AG04450 (cell line): Measurements from ENCODE around the gene BMPER. TPM values are rescaled to one million over a fixed set of nuclear protein-coding genes. Genes with fewer than 3 reads are reported as not detected.

Source experiments
- CTCF ChIA-PET: fragments of 300-600, 350-600 bp; formaldehyde crosslinking; extraction: SDS; loops from one replicate; lab custom pipeline; 2022; ENCODE audit warnings: antibody characterized with exemption, inconsistent platforms; lab: Charles Lee
- POLR2A ChIA-PET: fragments of 350-600 bp; formaldehyde crosslinking; extraction: SDS; loops from one replicate; lab custom pipeline; 2021; ENCODE audit warnings: antibody characterized with exemption, inconsistent platforms; lab: Yijun Ruan, JAX
- DNase-seq: peaks from one replicate; pipeline ENCODE4 v3.0.0-alpha.2; 2011; ENCODE audit warnings: low read depth, low spot score
- H3K27ac ChIP-seq: one replicate; pipeline ENCODE4 v1.5.1; 2012; ENCODE audit warnings: low read depth, low read length, control low read depth
- H3K27me3 ChIP-seq: one replicate; pipeline ENCODE4 v1.6.0; 2012; ENCODE audit warnings: low read length; ENCODE audit not compliant: control insufficient read depth, insufficient read depth
- H3K4me3 ChIP-seq: 2 replicates; pipeline ENCODE4 v1.5.1; 2011; ENCODE audit warnings: mild to moderate bottlenecking, low read depth, low read length, control low read depth
- H3K9me3 ChIP-seq: 2 replicates; pipeline ENCODE4 v1.5.1; 2012; ENCODE audit warnings: low read length; ENCODE audit not compliant: control insufficient read depth, insufficient read depth
- polyA plus RNA-seq: library from polyadenylated mRNA; depleted of rRNA; stranded (reverse); fragments of >200 nt; gene quantifications from 2 replicates; pipeline ENCODE4 v1.2.3, GENCODE V29; 2011
- TF ChIP-seq, protein P1 (sequence below): IDR thresholded peaks from 2 replicates; pipeline ENCODE4 v1.5.1; 2011; ENCODE audit warnings: low read depth, low read length, control low read depth, inconsistent platforms

BMPER gene
- polyA plus RNA-seq, 1 experiment, result 1.1 TPM

DNA sequence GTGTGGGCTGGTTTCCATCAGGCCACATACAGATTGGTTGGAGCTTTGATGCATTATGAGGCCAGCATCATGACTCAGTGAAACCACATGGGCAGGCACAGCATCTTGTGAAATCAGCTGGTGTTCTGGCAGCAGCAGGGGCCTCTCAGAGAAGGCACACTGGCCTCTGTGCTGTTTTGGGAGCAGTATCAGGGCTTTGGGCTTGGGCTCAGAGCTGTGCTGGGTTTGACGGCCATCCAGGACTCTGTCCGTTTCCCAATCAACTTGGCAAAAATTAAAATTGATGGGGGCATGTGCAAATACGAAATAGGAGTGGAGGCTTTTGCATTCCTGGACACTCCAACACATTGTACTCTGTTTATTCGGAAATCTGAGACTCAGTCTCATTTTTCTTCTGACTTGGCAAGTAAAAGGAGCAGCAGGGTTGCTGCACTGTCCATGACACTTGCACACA, 190.9 kb downstream of the BMPER start:
- TF ChIP-seq, protein P1, sequence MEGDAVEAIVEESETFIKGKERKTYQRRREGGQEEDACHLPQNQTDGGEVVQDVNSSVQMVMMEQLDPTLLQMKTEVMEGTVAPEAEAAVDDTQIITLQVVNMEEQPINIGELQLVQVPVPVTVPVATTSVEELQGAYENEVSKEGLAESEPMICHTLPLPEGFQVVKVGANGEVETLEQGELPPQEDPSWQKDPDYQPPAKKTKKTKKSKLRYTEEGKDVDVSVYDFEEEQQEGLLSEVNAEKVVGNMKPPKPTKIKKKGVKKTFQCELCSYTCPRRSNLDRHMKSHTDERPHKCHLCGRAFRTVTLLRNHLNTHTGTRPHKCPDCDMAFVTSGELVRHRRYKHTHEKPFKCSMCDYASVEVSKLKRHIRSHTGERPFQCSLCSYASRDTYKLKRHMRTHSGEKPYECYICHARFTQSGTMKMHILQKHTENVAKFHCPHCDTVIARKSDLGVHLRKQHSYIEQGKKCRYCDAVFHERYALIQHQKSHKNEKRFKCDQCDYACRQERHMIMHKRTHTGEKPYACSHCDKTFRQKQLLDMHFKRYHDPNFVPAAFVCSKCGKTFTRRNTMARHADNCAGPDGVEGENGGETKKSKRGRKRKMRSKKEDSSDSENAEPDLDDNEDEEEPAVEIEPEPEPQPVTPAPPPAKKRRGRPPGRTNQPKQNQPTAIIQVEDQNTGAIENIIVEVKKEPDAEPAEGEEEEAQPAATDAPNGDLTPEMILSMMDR, result no peak
- H3K27me3 ChIP-seq, result no peaks in the 10 kb centered on the region
- ChIA-PET POLR2A (interaction anchor here (0.9 kb wide), 1 partner anchor 25 kb away, joined by 3 read pairs; no protein-coding TSS in a partner anchor), CTCF (interaction anchor here (1.2 to 3.4 kb wide), 2 partner anchors 9 to 163 kb away, joined by 3 to 12 read pairs; no protein-coding TSS in a partner anchor)
- no peak overlapping the region for H3K4me3 ChIP-seq
- peak overlapping the region; percentile 40 for H3K27ac ChIP-seq
- DNase-seq, result peak; percentile 55
- H3K9me3 ChIP-seq, result no peaks in the 10 kb centered on the region

DNA sequence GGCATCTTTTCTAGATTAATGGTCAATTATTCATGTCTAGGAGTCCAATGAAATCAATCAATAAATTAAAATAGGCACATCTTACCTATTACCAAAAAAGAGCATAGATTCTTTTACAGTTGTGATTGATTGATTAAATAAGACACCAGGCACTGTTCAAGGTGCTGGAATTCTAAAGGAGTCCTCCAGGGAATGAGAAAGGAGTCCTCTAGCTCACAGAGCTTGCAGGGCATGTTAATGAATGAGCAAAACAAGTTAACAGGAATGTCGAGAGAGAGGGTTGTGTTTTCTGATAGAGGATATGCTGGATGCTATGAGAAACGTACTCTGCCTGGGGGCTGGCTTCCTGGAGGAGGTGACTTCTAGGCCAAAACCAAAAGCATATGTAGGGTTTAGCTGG, 191.4 kb downstream of the BMPER start:
- no peak overlapping the region for H3K27ac ChIP-seq
- TF ChIP-seq, protein P1, result no peak
- POLR2A ChIA-PET, result no interaction called here
- H3K9me3 ChIP-seq, result no peaks in the 10 kb centered on the region
- CTCF ChIA-PET, result interaction anchor here (1.2 to 3.4 kb wide), 2 partner anchors 9 to 164 kb away, joined by 3 to 12 read pairs; no protein-coding TSS in a partner anchor
- H3K4me3 ChIP-seq, result no peak overlapping the region
- DNase-seq, result no peak
- no peaks in the 10 kb centered on the region for H3K27me3 ChIP-seq

DNA sequence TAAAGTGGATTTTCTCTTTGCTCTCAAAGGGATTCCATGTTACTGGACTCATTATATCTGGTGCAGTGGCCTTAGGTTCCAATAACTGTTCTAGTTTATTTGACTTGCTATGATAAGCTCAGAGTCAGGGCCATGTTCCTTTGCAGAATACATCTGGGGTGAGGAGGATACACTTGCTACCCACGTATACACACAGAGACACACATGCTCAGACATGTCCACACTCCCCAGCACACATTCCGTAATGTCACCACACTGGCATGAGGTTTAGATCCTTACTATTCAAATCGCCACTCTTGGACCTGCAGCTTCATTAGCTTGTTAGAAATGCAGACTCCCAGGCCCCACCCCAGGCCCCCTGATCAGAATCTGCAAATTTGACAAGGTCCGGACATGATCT, 195.3 kb downstream of the BMPER start:
- Histone ChIP-seq H3K27me3 (no peaks in the 10 kb centered on the region), H3K4me3 (no peak overlapping the region), H3K9me3 (no peaks in the 10 kb centered on the region), H3K27ac (no peak overlapping the region)
- CTCF ChIA-PET, result interaction anchor here (1.0 kb wide), 1 partner anchor 168 kb away, joined by 4 read pairs; no protein-coding TSS in a partner anchor
- no peak for DNase-seq
- TF ChIP-seq, protein P1, result no peak
- POLR2A ChIA-PET, result no interaction called here

DNA sequence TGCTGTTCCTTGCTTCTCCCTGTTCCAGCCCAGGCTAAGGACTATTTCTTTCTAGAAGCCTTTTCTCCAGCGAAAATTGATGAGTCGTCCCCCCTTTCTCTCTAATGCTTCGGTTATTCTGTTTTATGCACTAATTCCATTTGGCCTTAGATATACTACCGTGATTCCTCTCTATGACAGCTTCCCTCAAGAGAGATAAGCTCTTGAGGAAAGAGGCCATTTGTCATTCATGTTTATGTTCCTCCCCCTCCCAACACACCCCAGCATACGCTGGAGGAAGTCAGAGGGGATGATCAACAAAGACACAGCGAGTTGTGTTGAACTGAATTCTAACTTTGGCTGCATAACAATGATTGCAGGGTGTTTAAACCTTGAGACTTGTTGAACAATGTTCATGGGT, 198.8 kb downstream of the BMPER start:
- H3K4me3 ChIP-seq, result no peak overlapping the region
- CTCF ChIA-PET, result interaction anchor here (1.4 kb wide), 1 partner anchor 13 kb away, joined by 3 read pairs; no protein-coding TSS in a partner anchor
- TF ChIP-seq, protein P1, result no peak
- no peaks in the 10 kb centered on the region for H3K27me3 ChIP-seq
- H3K27ac ChIP-seq, result no peak overlapping the region
- POLR2A ChIA-PET, result no interaction called here
- H3K9me3 ChIP-seq, result no peaks in the 10 kb centered on the region
- no peak for DNase-seq

DNA sequence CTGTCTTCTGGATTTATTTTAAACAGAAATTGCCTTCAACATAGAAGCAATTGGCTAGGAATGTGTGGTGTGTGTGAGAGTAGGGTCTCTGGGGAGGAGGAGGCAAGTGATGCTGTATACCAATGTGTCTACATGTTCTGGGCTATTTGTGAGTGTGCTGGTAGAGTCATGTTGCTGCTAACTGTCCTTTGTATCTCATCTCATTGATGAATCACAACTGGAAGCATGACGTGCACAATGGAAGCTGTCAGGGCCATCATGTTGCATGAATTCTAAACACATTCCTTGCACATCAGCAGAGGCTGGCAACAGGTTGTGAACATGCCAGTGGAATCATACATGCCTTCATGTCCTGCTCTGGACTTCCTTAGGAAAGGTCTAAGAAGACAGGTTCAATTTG, 199.7 kb downstream of the BMPER start:
- no peaks in the 10 kb centered on the region for H3K9me3 ChIP-seq
- POLR2A ChIA-PET, result no interaction called here
- H3K27me3 ChIP-seq, result no peaks in the 10 kb centered on the region
- no peak for DNase-seq
- no peak overlapping the region for H3K4me3 ChIP-seq
- CTCF ChIA-PET, result interaction anchor here (1.1 kb wide), 1 partner anchor 34 kb away, joined by 3 read pairs; no protein-coding TSS in a partner anchor
- H3K27ac ChIP-seq, result no peak overlapping the region
- TF ChIP-seq, protein P1, result no peak
